H1 (cell line): ENCODE data around the gene PDE1C. TPM values are rescaled to one million over a fixed set of nuclear protein-coding genes. Genes with fewer than 3 reads are reported as not detected.

Experiments
- CTCF ChIA-PET: fragments of 300-600 bp; sonication (Branson Sonifier 250); formaldehyde crosslinking; loops from one replicate; lab custom pipeline; 2021; ENCODE audit not compliant: partially characterized antibody; lab: Charles Lee
- POLR2A ChIA-PET: fragments of 300-600 bp; sonication (Branson Sonifier 250); formaldehyde crosslinking; loops from one replicate; lab custom pipeline; 2021; ENCODE audit warnings: inconsistent platforms; ENCODE audit not compliant: partially characterized antibody; lab: Charles Lee
- DNase-seq, 2 experiments: peaks; one replicate each; pipeline versions ENCODE4 v3.0.0 to v3.0.0-alpha.2; 2010 to 2022; ENCODE audit warnings: low spot score in 2 of 2, low read depth in 1 of 2, mixed read lengths in 1 of 2
- FAIRE-seq: peaks from 2 replicates; lab custom pipeline; 2011; peaks lifted over from hg19 to GRCh38; lab: Jason Lieb, UNC
- H2AFZ ChIP-seq: 2 replicates; pipeline ENCODE4 v1.8.1; 2012; ENCODE audit warnings: low read length, inconsistent platforms
- H2AK5ac ChIP-seq: 2 replicates; pipeline ENCODE4 v1.6.1; 2013; ENCODE audit warnings: low read depth, low read length
- H2BK120ac ChIP-seq: replicated peaks from 2 replicates; pipeline ENCODE3; 2013; ENCODE audit warnings: low read depth, low read length, inconsistent platforms
- H2BK12ac ChIP-seq: 2 replicates; pipeline ENCODE4 v1.6.1; 2013; ENCODE audit warnings: low read depth, low read length
- H2BK15ac ChIP-seq: 2 replicates; pipeline ENCODE4 v1.6.1; 2013; ENCODE audit warnings: low read length
- H2BK20ac ChIP-seq: 2 replicates; pipeline ENCODE4 v1.6.1; 2013; ENCODE audit warnings: low read length
- H2BK5ac ChIP-seq: 2 replicates; pipeline ENCODE4 v1.6.1; 2013; ENCODE audit warnings: low read depth, low read length
- H3K14ac ChIP-seq: 2 replicates; pipeline ENCODE4 v1.6.1; 2013; ENCODE audit warnings: inconsistent platforms; ENCODE audit not compliant: insufficient read length
- H3K18ac ChIP-seq: 2 replicates; pipeline ENCODE4 v1.6.1; 2013; ENCODE audit warnings: low read length; ENCODE audit errors: extremely low read depth
- H3K23ac ChIP-seq: 2 replicates; pipeline ENCODE4 v1.6.1; 2013; ENCODE audit warnings: inconsistent platforms; ENCODE audit not compliant: insufficient read length
- H3K23me2 ChIP-seq: 2 replicates; pipeline ENCODE4 v1.6.1; 2013; ENCODE audit warnings: low read depth, low read length
- H3K27ac ChIP-seq: 2 replicates; pipeline ENCODE4 v1.6.1; 2011; ENCODE audit warnings: low read depth, low read length, inconsistent platforms
- H3K27me3 ChIP-seq, 4 experiments: replicated peaks in 1 of 4; 1 replicate in 1 of 4; 2 replicates in 3 of 4; pipeline versions ENCODE4 v1.6.1 to v1.8.1; 2011 to 2013; ENCODE audit warnings: low read length in 3 of 4, mild to moderate bottlenecking in 3 of 4, inconsistent platforms in 2 of 4, mixed read lengths in 2 of 4, moderate library complexity in 1 of 4; ENCODE audit not compliant: control insufficient read depth in 3 of 4, insufficient read depth in 3 of 4; ENCODE audit errors: extremely low read depth in 1 of 4
- H3K36me3 ChIP-seq, 4 experiments: 2 replicates each; pipeline versions ENCODE4 v1.6.1 to v1.8.1; 2011 to 2013; ENCODE audit warnings: mild to moderate bottlenecking in 4 of 4, low read length in 3 of 4, moderate library complexity in 2 of 4, control low read depth in 1 of 4, inconsistent platforms in 1 of 4; ENCODE audit not compliant: insufficient read depth in 4 of 4, control insufficient read depth in 2 of 4
- H3K4ac ChIP-seq: replicated peaks from 2 replicates; pipeline ENCODE3; 2013; ENCODE audit warnings: low read length, low read depth, mixed read lengths, inconsistent platforms; ENCODE audit not compliant: insufficient read length
- H3K4me1 ChIP-seq, 4 experiments: replicated peaks in 1 of 4; 1 replicate in 1 of 4; 2 replicates in 3 of 4; pipeline versions ENCODE4 v1.6.1 to v1.8.1; 2011 to 2013; ENCODE audit warnings: low read length in 3 of 4, inconsistent platforms in 2 of 4, mixed read lengths in 1 of 4; ENCODE audit not compliant: insufficient read depth in 4 of 4, control insufficient read depth in 3 of 4
- H3K4me2 ChIP-seq, 2 experiments: 2 replicates each; pipeline versions ENCODE4 v1.6.1 to v1.8.1; 2011 to 2013; ENCODE audit warnings: low read depth in 2 of 2, low read length in 2 of 2, control low read depth in 1 of 2, inconsistent platforms in 1 of 2, mild to moderate bottlenecking in 1 of 2; ENCODE audit not compliant: insufficient read depth in 1 of 2
- H3K4me3 ChIP-seq, 4 experiments: fragments of 200-600, 300-600 bp in 1 of 4; sonication (generic), shearing (Covaris generic), sonication (Bioruptor Twin) in 1 of 4; 2 replicates each; pipeline versions ENCODE4 v1.5.1 to v1.8.1; 2011 to 2016; ENCODE audit warnings: low read length in 4 of 4, low read depth in 3 of 4, control low read depth in 2 of 4, inconsistent platforms in 2 of 4, mild to moderate bottlenecking in 2 of 4, mixed read lengths in 1 of 4, moderate library complexity in 1 of 4; ENCODE audit not compliant: insufficient read depth in 2 of 4; ENCODE audit errors: extremely low read depth in 1 of 4
- H3K56ac ChIP-seq: replicated peaks from 2 replicates; pipeline ENCODE3; 2013; ENCODE audit warnings: low read depth, mild to moderate bottlenecking, mixed read lengths, low read length, inconsistent platforms; ENCODE audit not compliant: insufficient read length
- H3K79me1 ChIP-seq: 2 replicates; pipeline ENCODE4 v1.6.1; 2013; ENCODE audit warnings: low read depth, low read length, control low read depth
- H3K79me2 ChIP-seq, 2 experiments: 2 replicates each; pipeline versions ENCODE4 v1.6.1 to v1.8.1; 2012 to 2013; ENCODE audit warnings: low read length in 2 of 2, mild to moderate bottlenecking in 2 of 2, inconsistent platforms in 1 of 2; ENCODE audit not compliant: insufficient read depth in 2 of 2, control insufficient read depth in 1 of 2
- H3K9ac ChIP-seq, 4 experiments: replicated peaks in 1 of 4; 1 replicate in 1 of 4; 2 replicates in 3 of 4; pipeline versions ENCODE4 v1.6.1 to v1.8.1; 2011 to 2013; ENCODE audit warnings: low read depth in 3 of 4, low read length in 3 of 4, control low read depth in 2 of 4, mild to moderate bottlenecking in 2 of 4, moderate library complexity in 2 of 4, inconsistent platforms in 1 of 4; ENCODE audit errors: extremely low read depth in 1 of 4
- H3K9me3 ChIP-seq, 2 experiments: 2 replicates each; pipeline versions ENCODE4 v1.6.1 to v1.8.1; 2012 to 2013; ENCODE audit warnings: mild to moderate bottlenecking in 2 of 2, moderate library complexity in 2 of 2, control low read depth in 1 of 2, inconsistent platforms in 1 of 2, low read depth in 1 of 2, low read length in 1 of 2, mixed read lengths in 1 of 2; ENCODE audit not compliant: insufficient read depth in 2 of 2
- H4K20me1 ChIP-seq, 2 experiments: replicated peaks in 1 of 2; 2 replicates each; pipeline versions ENCODE3 to v1.8.1; 2011 to 2013; ENCODE audit warnings: inconsistent platforms in 2 of 2, low read length in 2 of 2, mild to moderate bottlenecking in 1 of 2; ENCODE audit not compliant: insufficient read depth in 2 of 2, control insufficient read depth in 1 of 2
- H4K5ac ChIP-seq: 2 replicates; pipeline ENCODE4 v1.6.1; 2013; ENCODE audit warnings: low read length, low read depth, mixed read lengths, inconsistent platforms; ENCODE audit not compliant: insufficient read length
- H4K8ac ChIP-seq: 2 replicates; pipeline ENCODE4 v1.8.0; 2013; ENCODE audit warnings: mild to moderate bottlenecking, moderate library complexity, low read length, inconsistent platforms; ENCODE audit not compliant: insufficient read depth; ENCODE audit errors: extremely low read depth
- H4K91ac ChIP-seq: replicated peaks from 2 replicates; pipeline ENCODE3; 2013; ENCODE audit warnings: low read length, mixed read lengths, inconsistent platforms; ENCODE audit not compliant: insufficient read length
- EZH2 ChIP-seq: fragments of 200-600 bp; sonication (generic); IDR thresholded peaks from 2 replicates; pipeline ENCODE4 v1.7.1; 2012; ENCODE audit warnings: low read depth, mild to moderate bottlenecking, moderate library complexity, low read length, inconsistent platforms; ENCODE audit not compliant: severe bottlenecking
- WGBS, 2 experiments: shearing (Covaris generic) in 1 of 2; methylation state at CpG; one replicate each; pipeline versions ENCODE4 v1.1.6 to v1.1.7; 2013 to 2015; ENCODE audit warnings: low lambda C conversion rate in 2 of 2, mixed read lengths in 2 of 2, inconsistent platforms in 1 of 2, low coverage in 1 of 2, missing lambda C conversion rate in 1 of 2; ENCODE audit not compliant: insufficient replicate concordance in 2 of 2, insufficient coverage in 1 of 2, insufficient read length in 1 of 2; ENCODE audit errors: extremely low coverage in 1 of 2, missing lambda C conversion rate in 1 of 2; 5-methylcytosine and 5-hydroxymethylcytosine counted together
- polyA plus RNA-seq, 7 experiments: library from polyadenylated mRNA; depleted of rRNA in 3 of 7; stranded (reverse) in 5 of 7; unstranded in 2 of 7; fragments of >200 nt in 5 of 7; fragments of 200-250 nt in 2 of 7; gene quantifications; 1 replicate in 5 of 7; 2 replicates in 1 of 7; 4 replicates in 1 of 7; pipeline versions ENCODE4 v1.2.1 to v1.2.3, GENCODE V29; 2011 to 2013; ENCODE audit warnings: missing spikeins in 2 of 7, mixed read lengths in 2 of 7
- total RNA-seq: library from RNA; stranded (reverse); fragmentation: NEBNext Ultra II Directional; extraction: Animal tissue kit (Norgen Biotek cat#: 25700); gene quantifications from 2 replicates; pipeline ENCODE4 v1.2.1, GENCODE V29; 2021

PDE1C gene
- total and polyA plus RNA-seq, 2 of the 8 experiments (the other 6 are each of a cell fraction or from before 2014, with no cell fraction given) = 0.11 to 1.1 TPM

GRCh38 chr7:31819031-31819430 lies 251.2 kb downstream of the PDE1C start:
- Histone ChIP-seq H2BK5ac (no peak overlapping the region), H2BK120ac (no peak overlapping the region), H3K79me1 (no peaks in the 10 kb centered on the region), H2BK15ac (no peak overlapping the region), H3K9ac (no peak overlapping the region), H2BK20ac (no peak overlapping the region), H2BK12ac (no peak overlapping the region), H3K9me3 (no peaks in the 10 kb centered on the region), H3K4me1 (no peaks in the 10 kb centered on the region; a peak in 1 of 7 replicates), H4K20me1 (no peaks in the 10 kb centered on the region), H3K4me2 (no peak overlapping the region), H3K18ac (no peak overlapping the region), H4K8ac (no peak overlapping the region), H4K5ac (no peak overlapping the region), H4K91ac (no peak overlapping the region), H3K23me2 (no peaks in the 10 kb centered on the region), H3K23ac (no peak overlapping the region), H3K27me3 (no peaks in the 10 kb centered on the region), H3K14ac (no peak overlapping the region), H2AK5ac (no peak overlapping the region), H3K36me3 (no peaks in the 10 kb centered on the region), H3K79me2 (no peaks in the 10 kb centered on the region), H3K27ac (no peak overlapping the region), H2AFZ (no peak overlapping the region), H3K56ac (no peak overlapping the region), H3K4ac (no peak overlapping the region), H3K4me3 (no peak overlapping the region)
- ChIA-PET POLR2A (no interaction called here), CTCF (interaction anchor here (0.7 to 1.0 kb wide), 2 partner anchors 10 to 242 kb away, joined by 3 to 4 read pairs; no protein-coding TSS in a partner anchor)
- 93% methylated on average over 5 of the region's 5 CpGs; no CpG with 5 or more reads in 1 of the 2 experiments for WGBS, 2 experiments
- DNase-seq (no peak), FAIRE-seq (no peak)
- TF ChIP-seq EZH2 = no peak
